ENCODE results near the gene MMP2. TPM values are rescaled to one million over a fixed set of nuclear protein-coding genes. Genes with fewer than 3 reads are reported as not detected.

MMP2 gene
- total RNA-seq, 6 donors from 2014 or later = 45.7 to 265 (median 143) TPM

- Histone ChIP-seq H3K4me1 (peaks cover 20 to 39% (median 28%) of the 10 kb centered on the region in 4 donors), H3K36me3 (peaks cover 0 to 11% (median 4%) of the 10 kb centered on the region in 4 donors), H3K27ac (no peak overlapping the region), H3K9me3 (no peaks in the 10 kb centered on the region), H3K4me3 (no peak overlapping the region), H3K27me3 (no peaks in the 10 kb centered on the region)
- ATAC-seq (ENCODE audit: low FRiP score in 2 of 2) (no peak), DNase-seq (no peak)
- 88 to 90% methylated on average over 8 of the region's 8 CpGs for WGBS, 2 donors
- TF ChIP-seq POLR2A (IDR thresholded peaks at IDR 0.05) (no peak), CTCF (IDR thresholded peaks at IDR 0.05) (no peak), POLR2AphosphoS5 (IDR thresholded peaks at IDR 0.05) (no peak), EP300 (IDR thresholded peaks at IDR 0.05) (no peak)
These were observed 24.9 kb downstream of the MMP2 start for GRCh38 chr16:55503726-55504550.

- Histone ChIP-seq H3K27ac (no peak overlapping the region), H3K4me1 (peaks cover 12 to 45% (median 24%) of the 10 kb centered on the region in 4 donors), H3K36me3 (peaks cover 0 to 11% (median 4%) of the 10 kb centered on the region in 4 donors), H3K4me3 (no peak overlapping the region), H3K27me3 (no peaks in the 10 kb centered on the region), H3K9me3 (no peaks in the 10 kb centered on the region)
- ATAC-seq (ENCODE audit: low FRiP score in 2 of 2) (no peak), DNase-seq (no peak)
- no peak for TF ChIP-seq POLR2A (IDR thresholded peaks at IDR 0.05)
- no peak for TF ChIP-seq CTCF (IDR thresholded peaks at IDR 0.05)
- TF ChIP-seq EP300 (IDR thresholded peaks at IDR 0.05) = no peak
- no peak for TF ChIP-seq POLR2AphosphoS5 (IDR thresholded peaks at IDR 0.05)
- 89 to 99% methylated on average over 9 to 10 of the region's 10 CpGs for WGBS, 2 donors
These were observed 26.5 kb downstream of the MMP2 start for GRCh38 chr16:55505333-55506015.

GRCh38 chr16:55506083-55506482 is 27.1 kb downstream of the MMP2 start:
- TF ChIP-seq CTCF (IDR thresholded peaks at IDR 0.05) = no peak
- no peaks in the 10 kb centered on the region for H3K27me3 ChIP-seq
- 84 to 85% methylated on average over 7 of the region's 7 CpGs for WGBS, 2 donors
- H3K36me3 ChIP-seq = peaks cover 0 to 11% (median 4%) of the 10 kb centered on the region in 4 donors
- no peaks in the 10 kb centered on the region for H3K9me3 ChIP-seq
- no peak overlapping the region for H3K27ac ChIP-seq
- peaks cover 9 to 41% (median 22%) of the 10 kb centered on the region in 4 donors for H3K4me1 ChIP-seq
- DNase-seq = no peak
- ATAC-seq (ENCODE audit: low FRiP score in 2 of 2) = no peak
- no peak overlapping the region for H3K4me3 ChIP-seq

DNA sequence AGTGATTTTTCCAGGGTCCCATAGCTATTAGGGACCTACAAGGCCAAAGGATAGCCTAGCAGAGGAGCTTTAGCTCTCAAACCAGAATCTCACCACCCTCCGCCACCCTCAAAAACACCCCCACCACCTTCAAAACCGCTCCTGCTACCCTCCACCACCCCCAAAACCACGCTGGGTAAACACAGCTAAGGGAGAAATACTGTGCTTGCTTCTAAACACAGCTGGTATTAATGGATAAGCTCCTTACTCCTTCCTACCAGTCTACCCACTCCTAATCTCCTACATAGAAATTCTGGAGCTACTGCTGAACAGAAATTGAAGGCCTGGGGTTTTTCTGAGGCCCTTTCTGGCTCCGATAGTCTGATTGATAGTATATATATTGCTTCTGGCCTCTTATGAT is 27.7 kb downstream of the MMP2 start:
- Histone ChIP-seq H3K36me3 (peaks cover 0 to 11% (median 4%) of the 10 kb centered on the region in 4 donors), H3K27me3 (no peaks in the 10 kb centered on the region), H3K4me3 (no peak overlapping the region), H3K4me1 (peaks cover 6 to 39% (median 20%) of the 10 kb centered on the region in 4 donors), H3K27ac (no peak overlapping the region), H3K9me3 (no peaks in the 10 kb centered on the region)
- no peak for ATAC-seq (ENCODE audit: low FRiP score in 2 of 2)
- WGBS, 2 donors = 72 to 76% methylated on average over 4 of the region's 4 CpGs
- no peak for DNase-seq
- TF ChIP-seq POLR2AphosphoS5 (IDR thresholded peaks at IDR 0.05) (no peak), EP300 (IDR thresholded peaks at IDR 0.05) (no peak), CTCF (IDR thresholded peaks at IDR 0.05) (no peak), POLR2A (IDR thresholded peaks at IDR 0.05) (no peak)
